ENCODE measurements around the gene TET3.

Gene TET3

DNA sequence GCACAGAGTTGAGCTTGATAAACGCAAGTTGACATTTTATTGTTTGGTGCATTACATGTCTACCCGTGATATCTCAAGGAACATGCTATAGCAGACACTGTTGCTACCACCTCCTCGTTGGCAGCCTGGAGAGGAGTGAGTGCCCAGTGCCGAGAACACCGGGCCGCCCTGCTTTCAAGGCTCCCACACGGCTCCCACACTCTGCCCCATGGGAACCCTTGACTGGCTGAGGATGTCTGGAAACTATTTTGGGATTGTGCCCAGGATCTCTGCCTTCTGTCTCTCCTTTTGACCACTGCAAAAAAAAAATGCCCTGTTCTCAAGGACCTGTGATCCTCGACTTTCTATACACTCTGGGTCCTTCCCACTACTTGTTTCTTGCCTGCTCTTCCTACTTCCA lies 21.1 kb downstream of the TET3 start:
- DNase-seq (ENCODE audit: low spot score): peak; percentile 46
- TF ChIP-seq, protein P1, sequence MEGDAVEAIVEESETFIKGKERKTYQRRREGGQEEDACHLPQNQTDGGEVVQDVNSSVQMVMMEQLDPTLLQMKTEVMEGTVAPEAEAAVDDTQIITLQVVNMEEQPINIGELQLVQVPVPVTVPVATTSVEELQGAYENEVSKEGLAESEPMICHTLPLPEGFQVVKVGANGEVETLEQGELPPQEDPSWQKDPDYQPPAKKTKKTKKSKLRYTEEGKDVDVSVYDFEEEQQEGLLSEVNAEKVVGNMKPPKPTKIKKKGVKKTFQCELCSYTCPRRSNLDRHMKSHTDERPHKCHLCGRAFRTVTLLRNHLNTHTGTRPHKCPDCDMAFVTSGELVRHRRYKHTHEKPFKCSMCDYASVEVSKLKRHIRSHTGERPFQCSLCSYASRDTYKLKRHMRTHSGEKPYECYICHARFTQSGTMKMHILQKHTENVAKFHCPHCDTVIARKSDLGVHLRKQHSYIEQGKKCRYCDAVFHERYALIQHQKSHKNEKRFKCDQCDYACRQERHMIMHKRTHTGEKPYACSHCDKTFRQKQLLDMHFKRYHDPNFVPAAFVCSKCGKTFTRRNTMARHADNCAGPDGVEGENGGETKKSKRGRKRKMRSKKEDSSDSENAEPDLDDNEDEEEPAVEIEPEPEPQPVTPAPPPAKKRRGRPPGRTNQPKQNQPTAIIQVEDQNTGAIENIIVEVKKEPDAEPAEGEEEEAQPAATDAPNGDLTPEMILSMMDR (IDR thresholded peaks at IDR 0.05): no peak
- Histone ChIP-seq H3K4me3 (no peak overlapping the region), H3K27ac (no peak overlapping the region)

DNA sequence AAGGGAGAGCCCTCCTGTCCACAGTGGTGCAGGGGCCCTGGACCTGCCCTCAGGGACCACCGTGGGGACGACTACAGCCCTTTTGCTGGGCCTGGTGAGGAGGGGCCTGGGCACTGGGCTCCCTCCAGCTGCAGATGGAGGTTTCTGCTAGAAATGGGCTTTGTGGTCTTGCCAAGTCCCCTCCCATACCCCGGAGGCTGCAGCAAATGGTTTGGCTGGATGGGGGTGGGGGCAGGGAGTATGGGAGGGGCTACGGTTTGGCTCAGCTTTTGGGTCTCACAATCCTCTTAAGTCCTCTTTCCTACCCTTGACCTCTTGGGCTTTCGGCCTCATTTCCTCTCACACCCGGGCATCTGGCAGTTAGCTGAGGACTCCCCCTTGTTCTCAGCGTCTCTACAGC lies 21.7 kb downstream of the TET3 start:
- TF ChIP-seq, protein P1 (IDR thresholded peaks at IDR 0.05): no peak
- peak; percentile 67 for DNase-seq (ENCODE audit: low spot score)
- Histone ChIP-seq H3K4me3 (no peak overlapping the region), H3K27ac (no peak overlapping the region)

DNA sequence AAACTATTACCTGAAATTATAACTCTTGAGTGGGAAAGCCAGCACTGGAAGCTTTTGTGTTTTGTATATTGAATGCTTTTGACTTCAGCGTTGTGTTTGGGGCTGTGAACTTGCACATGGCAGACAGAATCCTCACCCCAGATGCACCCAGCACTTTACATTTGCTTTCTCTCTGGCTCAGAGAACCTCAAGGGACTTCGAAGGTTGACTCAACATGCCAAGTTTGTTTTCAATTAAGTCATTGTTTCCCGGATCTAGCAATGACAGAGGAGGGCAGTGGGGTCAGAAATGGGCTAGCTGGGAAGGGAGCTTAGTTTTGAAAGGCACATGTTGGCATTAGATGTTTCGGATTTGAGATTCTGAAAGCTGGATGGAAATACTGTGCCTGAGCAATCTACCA lies 22.4 kb downstream of the TET3 start:
- no peak overlapping the region for H3K27ac ChIP-seq
- DNase-seq (ENCODE audit: low spot score): peak; percentile 12
- TF ChIP-seq, protein P1 (IDR thresholded peaks at IDR 0.05): no peak
- H3K4me3 ChIP-seq: no peak overlapping the region

DNA sequence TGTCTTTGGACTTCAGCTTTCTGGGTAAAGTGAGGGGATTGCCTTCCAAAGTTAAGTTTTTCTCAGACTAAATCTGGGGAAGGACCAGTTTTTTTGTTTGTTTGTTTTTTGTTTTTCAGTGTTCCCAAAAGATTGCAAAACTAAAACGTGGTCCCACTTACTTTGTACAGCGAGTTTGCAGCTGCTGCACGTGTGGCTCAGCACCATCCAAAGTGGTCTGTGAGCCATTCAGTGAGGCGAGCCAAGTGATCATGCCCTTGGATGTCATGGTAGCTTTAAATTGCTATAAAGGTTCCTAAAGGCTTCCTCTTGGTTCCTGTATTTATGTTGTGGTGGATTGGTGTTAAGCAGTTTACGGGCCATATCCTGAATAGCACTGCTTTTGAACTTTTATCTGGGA lies 23.0 kb downstream of the TET3 start:
- Histone ChIP-seq H3K27ac (no peak overlapping the region), H3K4me3 (no peak overlapping the region)
- TF ChIP-seq, protein P1 (IDR thresholded peaks at IDR 0.05): no peak
- no peak for DNase-seq (ENCODE audit: low spot score)

DNA sequence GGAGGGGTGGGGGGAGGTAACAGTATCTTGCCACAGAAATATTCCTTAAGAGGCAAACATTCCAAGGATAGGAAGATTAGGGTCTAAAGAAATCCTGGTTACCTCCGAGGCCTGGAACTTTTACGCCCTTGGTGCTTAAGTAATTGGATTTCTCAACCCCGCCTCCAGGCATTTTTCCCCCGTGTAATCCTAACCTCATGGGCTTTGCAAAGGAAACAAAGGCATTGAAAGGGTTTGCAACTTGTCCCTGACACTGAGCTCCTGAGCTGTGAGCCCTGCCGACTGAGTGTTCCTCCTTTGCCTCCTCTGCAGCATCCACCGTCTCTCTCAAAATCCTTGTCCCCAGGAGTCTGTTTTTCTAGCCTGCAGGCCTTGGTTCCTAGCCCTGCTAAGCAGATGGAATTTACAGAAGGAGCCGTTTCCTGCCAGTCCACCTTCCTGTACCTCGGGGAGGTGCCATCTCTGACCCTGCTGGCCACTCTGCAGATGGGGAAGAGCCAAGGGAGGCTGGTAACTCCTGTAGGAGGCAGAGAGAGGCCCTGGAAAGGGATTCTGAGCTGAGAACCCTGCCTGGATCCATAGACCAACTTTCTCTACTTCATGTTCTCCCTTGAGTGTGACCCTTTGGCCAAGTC lies 24.2 kb downstream of the TET3 start:
- Histone ChIP-seq H3K4me3 (no peak overlapping the region), H3K27ac (no peak overlapping the region)
- peak; percentile 45 for DNase-seq (ENCODE audit: low spot score)
- TF ChIP-seq, protein P1 (IDR thresholded peaks at IDR 0.05): no peak

DNA sequence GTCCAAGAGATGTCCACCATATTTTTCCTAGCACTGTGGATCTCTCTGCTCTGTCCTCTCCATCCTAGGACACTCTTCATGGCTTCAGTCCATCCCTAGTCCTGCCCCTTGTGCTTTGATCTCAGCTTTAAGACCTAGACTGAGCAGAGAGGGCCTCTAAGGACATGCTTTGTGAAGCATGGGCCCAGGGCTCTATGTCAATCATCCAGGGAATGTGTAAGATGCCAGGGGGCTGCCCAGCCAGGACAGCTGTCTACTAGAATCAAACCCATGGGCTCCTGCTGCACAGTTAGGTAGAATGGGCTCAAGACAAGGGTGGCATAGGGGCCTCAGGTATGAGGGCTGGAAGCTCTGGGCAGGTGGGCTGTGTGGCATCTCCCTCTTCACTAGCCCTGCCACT lies 24.9 kb downstream of the TET3 start:
- no peak for DNase-seq (ENCODE audit: low spot score)
- Histone ChIP-seq H3K4me3 (no peak overlapping the region), H3K27ac (no peak overlapping the region)
- TF ChIP-seq, protein P1 (IDR thresholded peaks at IDR 0.05): no peak

DNA sequence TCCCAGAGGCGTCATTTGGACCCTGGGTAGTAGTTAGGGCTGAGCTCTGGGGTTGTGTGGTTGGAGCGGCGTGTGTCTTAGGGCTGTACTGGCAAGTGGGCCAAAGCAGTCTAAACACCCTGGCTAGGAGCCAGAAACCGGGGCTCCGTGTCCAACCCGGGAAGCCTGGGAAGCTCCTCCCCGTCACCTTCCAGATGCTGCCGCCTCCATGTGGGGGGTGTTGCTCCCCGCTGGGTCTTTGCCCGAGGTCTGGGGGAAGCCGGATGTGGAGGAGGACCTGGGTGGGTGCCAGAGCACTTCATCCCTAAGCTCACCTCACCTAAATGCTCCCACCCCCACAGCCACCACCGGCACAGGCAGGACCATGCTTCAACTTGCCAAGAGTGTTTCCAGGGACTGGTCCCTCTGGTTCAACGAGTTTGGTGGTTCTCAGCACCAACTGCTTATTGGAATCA lies 25.4 kb downstream of the TET3 start:
- TF ChIP-seq, protein P1 (IDR thresholded peaks at IDR 0.05): no peak
- Histone ChIP-seq H3K4me3 (no peak overlapping the region), H3K27ac (no peak overlapping the region)
- no peak for DNase-seq (ENCODE audit: low spot score)

All from coronary artery (tissue), 2 donors.